ENCODE data around the gene RASAL2.
A peak's percentile ranks its signal among the peaks of the same experiment; 100 is the strongest.
"Not testable (repeated sequence)": the region's sequence is repeated elsewhere in the genome, so short reads cannot be mapped to it uniquely, and the experiment has no call there.

The RASAL2 gene

DNA sequence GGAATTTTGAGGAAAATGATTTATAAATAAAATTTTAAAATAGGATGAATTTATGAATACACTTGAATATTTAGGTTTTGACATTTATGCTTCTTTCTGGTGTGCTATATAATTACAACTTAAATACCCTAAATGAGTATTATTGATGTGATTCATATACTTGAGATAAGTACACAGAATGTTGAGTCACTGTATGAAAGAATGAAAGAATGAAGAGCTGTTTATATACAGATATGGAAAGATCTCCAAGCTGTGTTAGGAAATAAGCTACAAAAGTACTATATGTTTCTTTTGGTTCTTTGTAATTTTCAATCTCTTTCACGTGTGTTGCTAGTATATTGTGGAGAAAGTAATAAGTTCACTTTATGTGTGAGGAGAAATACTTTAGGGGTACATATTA, 147.2 kb downstream of the RASAL2 start:
- DNase-seq: no peak

GRCh38 chr1:178241837-178242236, 147.9 kb downstream of the RASAL2 start:
- DNase-seq: no peak

- no peak for DNase-seq
Observed at GRCh38 chr1:178243119-178243518, 149.2 kb downstream of the RASAL2 start.

DNA sequence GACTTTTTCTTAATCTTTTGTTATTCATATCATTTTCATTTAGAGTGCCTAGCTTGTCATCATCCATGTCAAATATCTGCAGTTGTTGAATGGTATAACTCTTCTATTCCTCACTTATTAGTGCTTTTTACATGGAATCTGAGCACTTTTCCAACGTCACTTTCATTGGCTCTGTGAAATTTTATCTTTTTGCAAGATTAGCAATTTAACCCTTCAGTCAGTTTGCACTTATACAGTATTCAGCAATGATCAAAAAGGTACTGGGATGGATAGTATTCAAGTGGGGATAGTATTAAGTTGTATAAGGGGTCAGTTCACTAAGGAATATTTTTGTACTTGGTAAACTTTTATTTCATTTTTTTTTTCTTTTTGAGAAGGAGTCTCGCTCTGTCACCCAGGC, 150.0 kb downstream of the RASAL2 start:
- DNase-seq: no peak

DNA sequence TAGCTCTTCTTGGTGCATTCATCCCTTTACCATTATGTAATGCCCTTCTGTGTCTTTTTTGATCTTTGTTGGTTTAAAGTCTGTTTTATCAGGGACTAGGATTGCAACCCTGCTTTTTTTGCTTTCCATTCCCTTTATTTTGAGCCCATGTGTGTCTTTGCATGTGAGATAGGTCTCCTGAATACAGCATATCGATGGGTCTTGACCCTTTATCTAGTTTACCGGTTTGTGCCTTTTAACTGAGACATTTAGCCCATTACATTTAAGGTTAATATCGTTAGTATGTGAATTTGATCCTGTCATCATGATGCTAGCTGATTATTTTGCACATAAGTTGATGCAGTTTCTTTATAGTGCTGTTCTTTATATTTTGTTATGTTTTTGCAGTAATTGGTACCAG, 154.4 kb downstream of the RASAL2 start:
- not testable (repeated sequence) for DNase-seq

GRCh38 chr1:178253581-178253980, 159.7 kb downstream of the RASAL2 start:
- not testable (repeated sequence) for DNase-seq

GRCh38 chr1:178254433-178254832, 160.5 kb downstream of the RASAL2 start:
- no peak for DNase-seq

- no peak for DNase-seq
Observed at GRCh38 chr1:178258536-178258935, 164.6 kb downstream of the RASAL2 start.

DNA sequence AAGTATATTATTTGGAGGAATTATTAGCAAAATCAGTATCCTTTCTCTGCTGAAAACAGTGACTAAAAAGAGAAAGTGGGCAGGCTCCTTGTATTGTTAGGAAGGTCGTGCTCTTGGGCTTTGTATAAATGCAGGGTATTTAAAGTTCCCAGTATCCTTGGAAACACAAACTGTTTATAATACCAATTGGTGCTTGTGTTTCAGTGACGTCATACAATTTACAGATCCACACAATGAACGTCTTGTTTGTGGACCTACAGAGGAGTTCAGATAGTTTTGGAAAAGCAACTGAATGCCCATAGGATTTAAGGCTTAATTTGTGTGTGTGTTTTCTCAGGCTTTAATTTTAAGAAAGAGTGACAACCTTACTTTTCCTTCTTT, 168.2 kb downstream of the RASAL2 start:
- DNase-seq: no peak

GRCh38 chr1:178263341-178263740, 169.4 kb downstream of the RASAL2 start:
- DNase-seq: peak in 1 of 5 experiments; percentile 62

GRCh38 chr1:178266113-178266512, 172.2 kb downstream of the RASAL2 start:
- DNase-seq: no peak

DNA sequence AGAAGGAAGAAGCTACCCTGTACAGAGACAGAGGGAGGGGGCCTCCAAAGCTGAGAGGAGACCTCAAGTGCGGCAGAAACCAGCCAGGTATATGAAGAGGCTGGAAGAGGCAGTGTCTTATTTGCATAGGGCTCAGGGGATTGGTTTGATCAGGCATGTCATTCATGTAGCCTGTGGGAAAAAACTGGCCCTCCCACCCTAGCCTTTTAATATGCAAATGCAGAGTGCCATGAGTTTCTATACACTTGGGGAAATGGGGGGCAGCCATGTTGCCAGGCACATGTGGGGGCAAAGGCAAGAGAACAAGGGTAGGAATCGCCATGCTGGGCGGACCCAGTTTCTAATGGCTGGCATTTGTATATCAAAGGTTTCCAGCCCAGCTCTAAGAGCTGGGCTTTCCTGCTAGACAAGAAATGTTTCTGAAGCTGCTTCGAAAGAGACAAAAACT, 172.7 kb downstream of the RASAL2 start:
- no peak for DNase-seq

GRCh38 chr1:178267646-178268094, 173.8 kb downstream of the RASAL2 start:
- no peak for DNase-seq

- no peak for DNase-seq
Observed at GRCh38 chr1:178271471-178271870, 177.6 kb downstream of the RASAL2 start.

DNA sequence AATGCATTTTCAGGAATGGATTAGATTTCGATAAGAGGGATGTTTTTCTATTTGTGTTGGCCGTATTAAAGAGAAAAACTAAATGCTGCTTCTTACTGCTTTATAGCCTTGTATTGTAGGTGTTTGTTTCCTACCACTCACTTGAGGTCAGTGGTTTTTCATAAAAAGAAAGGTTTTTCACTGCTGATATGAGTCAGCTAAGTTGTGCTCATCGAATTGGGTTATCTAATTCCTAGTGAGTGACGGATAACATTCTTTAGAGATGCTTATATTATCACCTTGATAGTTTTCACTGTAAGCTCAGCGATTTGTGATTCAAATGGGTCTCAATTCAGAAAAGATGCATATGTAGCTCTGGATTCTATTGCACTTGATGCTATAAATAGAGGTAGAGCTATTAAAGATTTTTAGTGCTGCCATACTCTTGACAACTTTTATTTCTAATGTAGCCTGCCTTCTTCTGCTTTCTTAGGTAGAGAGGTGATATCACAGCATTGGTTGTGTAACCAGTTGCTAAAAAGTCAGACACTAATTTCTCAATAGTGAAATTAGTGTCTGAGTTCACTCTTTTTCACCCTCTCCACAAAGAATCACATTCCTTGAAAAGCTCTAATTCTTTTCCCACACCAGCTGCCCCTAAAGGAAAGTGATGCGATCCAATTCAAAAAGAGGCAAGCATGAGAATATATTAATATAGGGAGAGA, 180.0 kb downstream of the RASAL2 start:
- DNase-seq: peak in 1 of 5 experiments; percentile 77

DNA sequence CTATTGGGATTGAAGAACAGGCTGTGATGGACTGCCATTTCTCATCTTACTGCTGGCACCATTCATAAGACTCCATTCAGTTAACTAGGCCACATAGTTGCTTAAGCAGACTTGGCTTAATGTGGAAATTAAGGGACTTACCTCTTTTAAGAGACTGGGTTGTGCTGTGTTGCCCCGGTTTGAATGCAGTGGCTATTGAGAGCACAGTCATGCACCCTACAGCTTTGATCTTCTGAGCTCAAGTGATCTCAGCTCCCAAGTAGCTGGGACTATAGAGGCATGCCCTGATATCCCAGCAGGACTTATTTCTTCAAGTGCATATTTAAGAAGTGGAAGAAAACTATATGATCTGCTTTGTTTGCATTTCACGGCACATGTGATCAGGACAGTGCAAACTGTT, 181.1 kb downstream of the RASAL2 start:
- no peak for DNase-seq

- peak in 1 of 5 experiments; percentile 26 for DNase-seq
Observed at GRCh38 chr1:178275553-178275952, 181.6 kb downstream of the RASAL2 start.

GRCh38 chr1:178277793-178278530, 184.1 kb downstream of the RASAL2 start:
- DNase-seq: peak in 1 of 5 experiments; percentile 14

DNA sequence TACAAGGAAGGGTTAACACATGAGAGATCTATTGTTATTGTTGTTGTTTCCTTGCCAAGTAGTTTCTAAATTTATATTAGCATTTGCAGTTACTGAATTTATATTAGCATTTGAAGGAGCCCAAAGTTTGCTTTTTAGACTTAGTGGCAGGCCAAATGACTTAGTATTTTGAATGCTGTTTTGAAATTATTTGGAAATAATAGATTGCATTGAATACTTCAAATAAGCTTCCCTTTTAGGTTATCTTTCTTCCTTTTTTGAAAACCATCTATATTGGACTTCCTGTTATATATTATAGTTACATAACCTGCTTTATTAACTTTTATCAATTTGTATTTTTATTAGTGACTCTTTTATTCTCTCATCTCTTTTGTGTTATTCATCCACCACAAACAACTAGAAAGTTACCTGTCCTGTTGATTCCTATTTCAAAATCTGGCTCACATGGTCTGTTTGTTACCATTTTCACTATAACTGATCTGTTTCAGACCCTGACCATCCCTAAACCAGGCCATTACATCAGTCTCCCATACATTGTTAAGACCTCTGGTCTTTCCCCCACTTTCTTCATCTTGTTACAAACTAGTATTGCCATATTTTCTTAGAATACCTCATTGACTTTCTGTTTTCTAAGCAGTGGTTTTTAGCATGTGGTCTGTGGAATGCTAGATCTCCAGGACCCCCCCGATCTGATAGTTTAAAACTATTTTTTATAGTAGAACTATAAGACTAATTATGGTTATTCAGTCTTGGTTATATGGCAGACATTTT, 185.2 kb downstream of the RASAL2 start:
- DNase-seq: no peak

- peak in 1 of 5 experiments; percentile 28 for DNase-seq
Observed at GRCh38 chr1:178282949-178283367, 189.1 kb downstream of the RASAL2 start.

DNA sequence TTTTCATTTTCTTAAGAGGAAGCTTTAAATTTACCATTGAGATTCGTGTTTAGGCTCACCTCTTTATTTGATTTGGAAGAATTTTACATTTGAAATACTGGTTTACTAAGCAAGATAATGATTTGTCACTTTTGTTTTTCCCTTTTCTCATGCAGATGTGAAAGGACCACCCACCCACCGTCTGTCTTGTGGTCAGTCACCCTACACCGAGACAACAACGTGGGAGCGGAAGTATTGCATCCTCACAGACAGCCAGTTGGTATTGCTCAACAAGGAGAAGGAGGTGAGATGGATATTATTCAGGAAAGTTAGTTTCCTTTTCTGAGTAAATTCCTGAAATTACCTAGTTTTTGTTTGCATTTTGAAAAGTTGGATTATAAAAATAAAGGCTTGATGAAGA, 189.5 kb downstream of the RASAL2 start:
- no peak for DNase-seq

DNA sequence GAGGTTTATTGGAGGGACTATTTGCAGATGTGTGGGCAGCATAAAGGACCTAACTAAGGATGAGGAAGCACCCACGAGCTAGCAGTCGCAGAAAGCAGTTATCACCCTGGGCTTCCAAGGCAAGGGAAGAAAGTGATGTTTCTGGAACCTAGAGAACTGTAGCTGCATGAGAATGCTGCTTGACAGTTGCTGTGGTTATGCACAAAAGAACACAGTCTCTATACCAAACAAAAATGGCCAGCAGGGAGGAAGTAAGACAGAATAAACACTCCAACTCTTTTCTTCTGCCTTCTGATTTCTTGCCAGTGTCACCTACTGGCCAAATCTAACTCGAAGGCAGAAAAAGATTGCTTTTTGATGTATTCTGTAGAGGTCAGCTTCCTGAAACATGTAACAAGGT, 190.2 kb downstream of the RASAL2 start:
- no peak for DNase-seq

- no peak for DNase-seq
Observed at GRCh38 chr1:178291166-178291565, 197.3 kb downstream of the RASAL2 start.
